Glutamatergic neuron (in vitro differentiated cells): ENCODE measurements around the gene TGM1. TPM values are rescaled to one million over a fixed set of nuclear protein-coding genes. Genes with fewer than 3 reads are reported as not detected.

Experiments used
- DNase-seq: peaks from one replicate; pipeline ENCODE4 v3.0.0; 2022
- H3K27ac Mint-ChIP-seq: one replicate; pipeline ENCODE4 v1.8.0; 2020; ENCODE audit warnings: mild to moderate bottlenecking, mixed read lengths, inconsistent platforms; ENCODE audit not compliant: unreplicated experiment
- H3K27me3 Mint-ChIP-seq: one replicate; pipeline ENCODE4 v1.8.0; 2020; ENCODE audit warnings: mild to moderate bottlenecking, moderate library complexity, mixed read lengths, inconsistent platforms; ENCODE audit not compliant: unreplicated experiment
- H3K36me3 Mint-ChIP-seq: one replicate; pipeline ENCODE4 v1.8.0; 2020; ENCODE audit warnings: mild to moderate bottlenecking, mixed read lengths, inconsistent platforms; ENCODE audit not compliant: unreplicated experiment
- H3K4me1 Mint-ChIP-seq: one replicate; pipeline ENCODE4 v1.8.0; 2020; ENCODE audit warnings: mild to moderate bottlenecking, low read depth, mixed read lengths, inconsistent platforms; ENCODE audit not compliant: unreplicated experiment
- H3K4me3 Mint-ChIP-seq: one replicate; pipeline ENCODE4 v1.8.0; 2020; ENCODE audit warnings: mild to moderate bottlenecking, mixed read lengths, inconsistent platforms; ENCODE audit not compliant: unreplicated experiment
- H3K9me3 Mint-ChIP-seq: one replicate; pipeline ENCODE4 v1.8.0; 2020; ENCODE audit warnings: mild to moderate bottlenecking, moderate library complexity, mixed read lengths, inconsistent platforms; ENCODE audit not compliant: unreplicated experiment
- total RNA-seq: library from RNA; stranded (reverse); fragmentation: NEBNext Ultra II Directional; extraction: Animal tissue kit (Norgen Biotek cat#: 25700); gene quantifications from one replicate; pipeline ENCODE4 v1.2.1, GENCODE V29; 2021; ENCODE audit not compliant: unreplicated experiment
- TF ChIP-seq, protein P1 (sequence below): fragments of 200-600 bp; sonication (generic); IDR thresholded peaks from one replicate; pipeline ENCODE4 v1.5.0; 2021; ENCODE audit not compliant: partially characterized antibody, unreplicated experiment

The TGM1 gene
- total RNA-seq, 1 donor from 2014 or later, result 4.2 TPM

DNA sequence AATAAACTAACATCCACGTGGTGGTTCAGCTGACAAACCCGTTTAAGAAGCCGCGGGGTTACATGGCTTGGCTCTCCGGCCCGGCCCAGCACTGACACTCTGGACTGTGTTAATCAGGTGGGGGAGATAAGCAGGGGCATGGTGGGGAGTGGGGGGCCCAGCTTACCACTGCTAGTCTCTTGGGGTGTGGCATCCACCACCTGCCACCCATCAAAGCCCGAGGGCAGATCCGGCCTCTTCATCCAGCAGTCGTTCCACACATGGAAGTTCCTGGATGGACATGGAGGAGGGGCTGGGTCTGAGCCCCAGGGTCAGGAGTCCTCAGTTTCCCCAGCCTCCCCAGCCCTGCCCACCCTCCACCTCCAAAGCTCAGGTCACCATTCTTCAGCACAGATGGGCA, 4.9 kb downstream of the TGM1 start:
- Mint-ChIP-seq H3K36me3 (no peaks in the 10 kb centered on the region), H3K4me3 (no peak overlapping the region), H3K27ac (no peak overlapping the region), H3K4me1 (no peaks in the 10 kb centered on the region), H3K27me3 (peaks cover 10% of the 10 kb centered on the region), H3K9me3 (peaks cover 1% of the 10 kb centered on the region)
- TF ChIP-seq, protein P1, sequence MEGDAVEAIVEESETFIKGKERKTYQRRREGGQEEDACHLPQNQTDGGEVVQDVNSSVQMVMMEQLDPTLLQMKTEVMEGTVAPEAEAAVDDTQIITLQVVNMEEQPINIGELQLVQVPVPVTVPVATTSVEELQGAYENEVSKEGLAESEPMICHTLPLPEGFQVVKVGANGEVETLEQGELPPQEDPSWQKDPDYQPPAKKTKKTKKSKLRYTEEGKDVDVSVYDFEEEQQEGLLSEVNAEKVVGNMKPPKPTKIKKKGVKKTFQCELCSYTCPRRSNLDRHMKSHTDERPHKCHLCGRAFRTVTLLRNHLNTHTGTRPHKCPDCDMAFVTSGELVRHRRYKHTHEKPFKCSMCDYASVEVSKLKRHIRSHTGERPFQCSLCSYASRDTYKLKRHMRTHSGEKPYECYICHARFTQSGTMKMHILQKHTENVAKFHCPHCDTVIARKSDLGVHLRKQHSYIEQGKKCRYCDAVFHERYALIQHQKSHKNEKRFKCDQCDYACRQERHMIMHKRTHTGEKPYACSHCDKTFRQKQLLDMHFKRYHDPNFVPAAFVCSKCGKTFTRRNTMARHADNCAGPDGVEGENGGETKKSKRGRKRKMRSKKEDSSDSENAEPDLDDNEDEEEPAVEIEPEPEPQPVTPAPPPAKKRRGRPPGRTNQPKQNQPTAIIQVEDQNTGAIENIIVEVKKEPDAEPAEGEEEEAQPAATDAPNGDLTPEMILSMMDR, result no peak
- no peak for DNase-seq

- H3K9me3 Mint-ChIP-seq, result peaks cover 1% of the 10 kb centered on the region
- H3K4me1 Mint-ChIP-seq, result no peaks in the 10 kb centered on the region
- peaks cover 10% of the 10 kb centered on the region for H3K27me3 Mint-ChIP-seq
- no peak overlapping the region for H3K4me3 Mint-ChIP-seq
- TF ChIP-seq, protein P1, result no peak
- DNase-seq, result no peak
- no peak overlapping the region for H3K27ac Mint-ChIP-seq
- H3K36me3 Mint-ChIP-seq, result no peaks in the 10 kb centered on the region
Measured at GRCh38 chr14:24256960-24257359, 6.0 kb downstream of the TGM1 start.

GRCh38 chr14:24255931-24256711, 6.9 kb downstream of the TGM1 start:
- Mint-ChIP-seq H3K27ac (no peak overlapping the region), H3K27me3 (peaks cover 9% of the 10 kb centered on the region), H3K9me3 (no peaks in the 10 kb centered on the region)

GRCh38 chr14:24255438-24255837, 7.5 kb downstream of the TGM1 start:
- Mint-ChIP-seq H3K4me3 (no peak overlapping the region), H3K36me3 (no peaks in the 10 kb centered on the region)

More at GRCh38 chr14:24255931-24256711, 6.9 kb downstream of the TGM1 start:
- TF ChIP-seq, protein P1, result no peak
- Mint-ChIP-seq H3K36me3 (no peaks in the 10 kb centered on the region), H3K4me3 (no peak overlapping the region), H3K4me1 (no peaks in the 10 kb centered on the region)
- no peak for DNase-seq

More at GRCh38 chr14:24255438-24255837, 7.5 kb downstream of the TGM1 start:
- Mint-ChIP-seq H3K9me3 (peaks cover 1% of the 10 kb centered on the region), H3K4me1 (peaks cover 1% of the 10 kb centered on the region), H3K27ac (no peak overlapping the region), H3K27me3 (peaks cover 7% of the 10 kb centered on the region)
- TF ChIP-seq, protein P1, result no peak
- DNase-seq, result no peak
